ENCODE results near the gene CRMP1.
"Not testable (repeated sequence)": the region's sequence is repeated elsewhere in the genome, so short reads cannot be mapped to it uniquely, and the experiment has no call there.

The CRMP1 gene

GRCh38 chr4:5887361-5888221 is 5.3 kb downstream of the CRMP1 start:
- peak; percentile 64 for DNase-seq

GRCh38 chr4:5887011-5887360 is 5.9 kb downstream of the CRMP1 start:
- peak; percentile 94 for DNase-seq

- DNase-seq: no peak
Measured at GRCh38 chr4:5885733-5886132, 7.2 kb downstream of the CRMP1 start.

- DNase-seq: peak; percentile 34
Measured at GRCh38 chr4:5884796-5885195, 8.1 kb downstream of the CRMP1 start.

GRCh38 chr4:5883916-5884315 is 9.0 kb downstream of the CRMP1 start:
- peak; percentile 89 for DNase-seq

GRCh38 chr4:5882947-5883346 is 9.9 kb downstream of the CRMP1 start:
- DNase-seq: peak; percentile 53

- no peak for DNase-seq
Measured at GRCh38 chr4:5881340-5881739, 11.5 kb downstream of the CRMP1 start.

GRCh38 chr4:5878359-5878758 is 14.5 kb downstream of the CRMP1 start:
- peak; percentile 72 for DNase-seq

- DNase-seq: no peak
Measured at GRCh38 chr4:5877392-5877791, 15.5 kb downstream of the CRMP1 start.

- DNase-seq: peak; percentile 27
Measured at GRCh38 chr4:5874811-5875449, 18.0 kb downstream of the CRMP1 start.

GRCh38 chr4:5870701-5871100 is 22.2 kb downstream of the CRMP1 start:
- DNase-seq: no peak

- DNase-seq: no peak
Measured at GRCh38 chr4:5869966-5870619, 22.8 kb downstream of the CRMP1 start.

GRCh38 chr4:5867866-5868265 is 25.0 kb downstream of the CRMP1 start:
- peak; percentile 63 for DNase-seq

GRCh38 chr4:5866841-5867813 is 25.8 kb downstream of the CRMP1 start:
- DNase-seq: no peak

GRCh38 chr4:5865896-5866599 is 26.8 kb downstream of the CRMP1 start:
- no peak for DNase-seq

GRCh38 chr4:5863461-5864113 is 29.3 kb downstream of the CRMP1 start:
- DNase-seq: peak; percentile 78

GRCh38 chr4:5858020-5858769 is 34.7 kb downstream of the CRMP1 start:
- DNase-seq: no peak

GRCh38 chr4:5857199-5857598 is 35.7 kb downstream of the CRMP1 start:
- no peak for DNase-seq

GRCh38 chr4:5856362-5856761 is 36.5 kb downstream of the CRMP1 start:
- DNase-seq: not testable (repeated sequence)

GRCh38 chr4:5854929-5855328 is 38.0 kb downstream of the CRMP1 start:
- DNase-seq: no peak
